ENCODE measurements around the gene TMEM107. TPM values are rescaled to one million over a fixed set of nuclear protein-coding genes. Genes with fewer than 3 reads are reported as not detected.

The TMEM107 gene
- total and polyA plus RNA-seq, 10 of the 15 experiments (the other 5 are each of a cell fraction or from before 2014, with no cell fraction given) = 7.9 to 38.7 (median 22.9) TPM

DNA sequence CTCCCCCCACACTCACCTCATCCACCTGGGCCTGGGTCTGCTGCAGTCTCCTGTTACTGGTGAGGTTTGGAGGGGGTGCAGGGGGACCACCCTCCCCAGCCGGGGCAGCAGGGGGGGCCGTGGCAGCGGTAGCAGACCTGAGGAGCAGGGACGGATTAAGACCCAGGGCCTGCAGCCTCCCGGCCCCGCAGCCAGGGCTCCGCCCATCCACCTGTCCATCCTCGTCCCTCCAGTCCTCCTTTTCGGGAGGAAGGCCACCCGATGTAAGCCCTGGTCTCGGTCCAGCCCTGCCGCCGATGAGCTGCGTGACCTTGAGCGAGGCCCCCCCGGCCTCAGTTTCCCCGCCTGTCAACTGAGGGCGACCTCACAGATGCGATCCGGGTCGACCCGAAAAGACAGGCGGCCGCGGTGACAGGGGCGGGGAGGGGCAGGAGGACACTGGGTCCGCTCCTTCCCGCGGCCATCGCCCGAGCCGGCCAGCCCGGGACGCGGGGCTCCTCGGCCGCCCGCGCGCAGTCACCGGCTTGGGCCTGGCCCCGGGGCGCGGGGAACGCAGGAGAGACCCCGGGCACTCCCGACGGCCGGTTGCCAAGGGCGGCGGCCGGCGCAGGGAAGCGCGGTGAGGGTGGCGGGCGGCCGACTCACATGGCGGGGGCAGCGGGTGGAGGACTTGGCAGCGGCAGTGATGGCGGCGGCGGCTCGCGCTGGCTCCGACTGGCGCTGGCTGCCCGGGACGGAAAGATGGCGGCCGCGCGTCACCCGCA, 13.8 kb downstream of the TMEM107 start, which contains the start of gene VAMP2 (continued):
- TF ChIP-seq, protein P1, sequence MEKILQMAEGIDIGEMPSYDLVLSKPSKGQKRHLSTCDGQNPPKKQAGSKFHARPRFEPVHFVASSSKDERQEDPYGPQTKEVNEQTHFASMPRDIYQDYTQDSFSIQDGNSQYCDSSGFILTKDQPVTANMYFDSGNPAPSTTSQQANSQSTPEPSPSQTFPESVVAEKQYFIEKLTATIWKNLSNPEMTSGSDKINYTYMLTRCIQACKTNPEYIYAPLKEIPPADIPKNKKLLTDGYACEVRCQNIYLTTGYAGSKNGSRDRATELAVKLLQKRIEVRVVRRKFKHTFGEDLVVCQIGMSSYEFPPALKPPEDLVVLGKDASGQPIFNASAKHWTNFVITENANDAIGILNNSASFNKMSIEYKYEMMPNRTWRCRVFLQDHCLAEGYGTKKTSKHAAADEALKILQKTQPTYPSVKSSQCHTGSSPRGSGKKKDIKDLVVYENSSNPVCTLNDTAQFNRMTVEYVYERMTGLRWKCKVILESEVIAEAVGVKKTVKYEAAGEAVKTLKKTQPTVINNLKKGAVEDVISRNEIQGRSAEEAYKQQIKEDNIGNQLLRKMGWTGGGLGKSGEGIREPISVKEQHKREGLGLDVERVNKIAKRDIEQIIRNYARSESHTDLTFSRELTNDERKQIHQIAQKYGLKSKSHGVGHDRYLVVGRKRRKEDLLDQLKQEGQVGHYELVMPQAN (conservative IDR thresholded peaks at IDR 0.05) = peak; percentile 89
- TF ChIP-seq NR2F1 (conservative IDR thresholded peaks at IDR 0.05) (peak; percentile 68), ZBED1 (IDR thresholded peaks at IDR 0.05; ENCODE audit: borderline replicate concordance) (no peak), LARP7 (IDR thresholded peaks at IDR 0.05) (peak; percentile 95), CREB1 (IDR thresholded peaks at IDR 0.05; ENCODE audit: low read depth) (peak; percentile 52; the same call in 1 of the 2 replicates), STAT1 (conservative IDR thresholded peaks at IDR 0.05) (peak; percentile 64; the same call in 1 of the 2 replicates), HDAC6 (IDR thresholded peaks at IDR 0.05; ENCODE audit: unreplicated experiment) (no peak), SIN3A (IDR thresholded peaks at IDR 0.05; ENCODE audit: low read depth, low read length) (0 out of 2 replicates have a peak, but pooled peaks have one; percentile 40), NFIC (IDR thresholded peaks at IDR 0.05; ENCODE audit: low read depth, low read length) (no peak), POLR2A (IDR thresholded peaks at IDR 0.05; ENCODE audit: low read depth, low read length) (peak; percentile 93), ASH2L (IDR thresholded peaks at IDR 0.05; ENCODE audit: borderline replicate concordance, low read depth) (no peak), CHD4 (IDR thresholded peaks at IDR 0.05) (no peak), NFXL1 (IDR thresholded peaks at IDR 0.05; ENCODE audit: borderline replicate concordance) (0 out of 2 replicates have a peak, but pooled peaks have one; percentile 74), RELA (IDR thresholded peaks at IDR 0.05; ENCODE audit: borderline replicate concordance, partially characterized antibody) (no peak), NR2C1 (IDR thresholded peaks at IDR 0.05) (no peak), PML (IDR thresholded peaks at IDR 0.05; ENCODE audit: low read length) (no peak)
- TF ChIP-seq, protein P2, sequence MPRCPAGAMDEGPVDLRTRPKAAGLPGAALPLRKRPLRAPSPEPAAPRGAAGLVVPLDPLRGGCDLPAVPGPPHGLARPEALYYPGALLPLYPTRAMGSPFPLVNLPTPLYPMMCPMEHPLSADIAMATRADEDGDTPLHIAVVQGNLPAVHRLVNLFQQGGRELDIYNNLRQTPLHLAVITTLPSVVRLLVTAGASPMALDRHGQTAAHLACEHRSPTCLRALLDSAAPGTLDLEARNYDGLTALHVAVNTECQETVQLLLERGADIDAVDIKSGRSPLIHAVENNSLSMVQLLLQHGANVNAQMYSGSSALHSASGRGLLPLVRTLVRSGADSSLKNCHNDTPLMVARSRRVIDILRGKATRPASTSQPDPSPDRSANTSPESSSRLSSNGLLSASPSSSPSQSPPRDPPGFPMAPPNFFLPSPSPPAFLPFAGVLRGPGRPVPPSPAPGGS (IDR thresholded peaks at IDR 0.05; ENCODE audit: borderline replicate concordance, insufficient read depth, low read depth, low read length, poor library complexity, severe bottlenecking) = no peak
- TF ChIP-seq, protein P3, sequence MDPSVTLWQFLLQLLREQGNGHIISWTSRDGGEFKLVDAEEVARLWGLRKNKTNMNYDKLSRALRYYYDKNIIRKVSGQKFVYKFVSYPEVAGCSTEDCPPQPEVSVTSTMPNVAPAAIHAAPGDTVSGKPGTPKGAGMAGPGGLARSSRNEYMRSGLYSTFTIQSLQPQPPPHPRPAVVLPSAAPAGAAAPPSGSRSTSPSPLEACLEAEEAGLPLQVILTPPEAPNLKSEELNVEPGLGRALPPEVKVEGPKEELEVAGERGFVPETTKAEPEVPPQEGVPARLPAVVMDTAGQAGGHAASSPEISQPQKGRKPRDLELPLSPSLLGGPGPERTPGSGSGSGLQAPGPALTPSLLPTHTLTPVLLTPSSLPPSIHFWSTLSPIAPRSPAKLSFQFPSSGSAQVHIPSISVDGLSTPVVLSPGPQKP (IDR thresholded peaks at IDR 0.05; ENCODE audit: low read depth, low read length) = no peak
- TF ChIP-seq, protein P4, sequence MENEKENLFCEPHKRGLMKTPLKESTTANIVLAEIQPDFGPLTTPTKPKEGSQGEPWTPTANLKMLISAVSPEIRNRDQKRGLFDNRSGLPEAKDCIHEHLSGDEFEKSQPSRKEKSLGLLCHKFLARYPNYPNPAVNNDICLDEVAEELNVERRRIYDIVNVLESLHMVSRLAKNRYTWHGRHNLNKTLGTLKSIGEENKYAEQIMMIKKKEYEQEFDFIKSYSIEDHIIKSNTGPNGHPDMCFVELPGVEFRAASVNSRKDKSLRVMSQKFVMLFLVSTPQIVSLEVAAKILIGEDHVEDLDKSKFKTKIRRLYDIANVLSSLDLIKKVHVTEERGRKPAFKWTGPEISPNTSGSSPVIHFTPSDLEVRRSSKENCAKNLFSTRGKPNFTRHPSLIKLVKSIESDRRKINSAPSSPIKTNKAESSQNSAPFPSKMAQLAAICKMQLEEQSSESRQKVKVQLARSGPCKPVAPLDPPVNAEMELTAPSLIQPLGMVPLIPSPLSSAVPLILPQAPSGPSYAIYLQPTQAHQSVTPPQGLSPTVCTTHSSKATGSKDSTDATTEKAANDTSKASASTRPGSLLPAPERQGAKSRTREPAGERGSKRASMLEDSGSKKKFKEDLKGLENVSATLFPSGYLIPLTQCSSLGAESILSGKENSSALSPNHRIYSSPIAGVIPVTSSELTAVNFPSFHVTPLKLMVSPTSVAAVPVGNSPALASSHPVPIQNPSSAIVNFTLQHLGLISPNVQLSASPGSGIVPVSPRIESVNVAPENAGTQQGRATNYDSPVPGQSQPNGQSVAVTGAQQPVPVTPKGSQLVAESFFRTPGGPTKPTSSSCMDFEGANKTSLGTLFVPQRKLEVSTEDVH (IDR thresholded peaks at IDR 0.05; ENCODE audit: low read depth, partially characterized antibody) = no peak
- TF ChIP-seq, protein P5, sequence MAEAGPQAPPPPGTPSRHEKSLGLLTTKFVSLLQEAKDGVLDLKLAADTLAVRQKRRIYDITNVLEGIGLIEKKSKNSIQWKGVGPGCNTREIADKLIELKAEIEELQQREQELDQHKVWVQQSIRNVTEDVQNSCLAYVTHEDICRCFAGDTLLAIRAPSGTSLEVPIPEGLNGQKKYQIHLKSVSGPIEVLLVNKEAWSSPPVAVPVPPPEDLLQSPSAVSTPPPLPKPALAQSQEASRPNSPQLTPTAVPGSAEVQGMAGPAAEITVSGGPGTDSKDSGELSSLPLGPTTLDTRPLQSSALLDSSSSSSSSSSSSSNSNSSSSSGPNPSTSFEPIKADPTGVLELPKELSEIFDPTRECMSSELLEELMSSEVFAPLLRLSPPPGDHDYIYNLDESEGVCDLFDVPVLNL (IDR thresholded peaks at IDR 0.05; ENCODE audit: low read depth, low read length) = no peak
